HL-60/S4 (cell line): ENCODE measurements around the gene MSTO1.
"Not testable (repeated sequence)": the region's sequence is repeated elsewhere in the genome, so short reads cannot be mapped to it uniquely, and the experiment has no call there.

ENCODE experiments used
- in situ Hi-C: fragments of 300-500 bp; cut with MboI; formaldehyde crosslinking; loops from 2 replicates; pipeline ENCODE4 v1.14.3; 2022; ENCODE audit warnings: low sequenced_read_pairs

The MSTO1 gene

GRCh38 chr1:155609515-155610256, at the start of gene MSTO1:
Gene MSTO1 (plus strand): TSS chr1:155610218. CDS start chr1:155610249, 31 bp downstream.
- in situ Hi-C loops = no loop called here

- in situ Hi-C loops = not testable (repeated sequence)
Measured at GRCh38 chr1:155561779-155562580, 48.0 kb upstream of the MSTO1 start.

GRCh38 chr1:155562581-155563376, 47.2 kb upstream of the MSTO1 start, which contains the start of gene ASH1L:
Gene ASH1L (minus strand): TSS chr1:155562803. CDS start chr1:155521519, 41,284 bp downstream.
- in situ Hi-C loops = no loop called here

DNA sequence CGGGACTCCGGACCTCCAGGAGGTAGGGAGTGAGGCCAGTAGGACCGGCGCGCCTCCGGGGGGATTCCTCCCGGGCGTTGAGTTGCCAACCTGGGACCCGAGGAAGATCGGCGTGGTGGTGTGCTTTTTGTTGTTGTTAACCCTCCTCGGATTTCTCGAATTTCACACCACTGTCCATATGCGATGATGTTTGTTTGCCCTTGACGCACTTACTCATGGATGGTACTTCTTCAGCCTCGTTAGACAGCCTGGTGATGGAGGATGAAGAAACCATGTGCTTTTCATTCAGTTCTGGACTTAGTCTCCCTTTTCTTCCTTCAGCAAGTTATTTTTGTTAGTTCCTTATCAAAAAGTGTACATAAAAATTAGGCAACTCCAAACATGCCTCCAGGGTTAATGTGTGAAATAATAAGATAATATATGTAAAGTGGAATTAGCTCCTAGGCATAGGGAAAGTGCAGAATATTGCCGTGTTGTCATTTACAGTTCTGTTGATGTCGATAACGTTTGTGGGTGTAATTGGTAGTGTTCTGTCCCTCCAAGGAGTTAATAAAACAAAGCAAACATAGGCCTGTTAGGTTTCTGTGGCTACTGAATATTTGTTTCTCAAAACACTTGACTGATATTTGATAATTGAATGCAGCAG, 46.5 kb upstream of the MSTO1 start:
- in situ Hi-C loops = not testable (repeated sequence)

GRCh38 chr1:155569988-155570592, 39.9 kb upstream of the MSTO1 start:
- in situ Hi-C loops = no loop called here

GRCh38 chr1:155570593-155570990, 39.4 kb upstream of the MSTO1 start:
- in situ Hi-C loops = no loop called here

- in situ Hi-C loops = no loop called here
Measured at GRCh38 chr1:155574077-155574476, 35.9 kb upstream of the MSTO1 start.

DNA sequence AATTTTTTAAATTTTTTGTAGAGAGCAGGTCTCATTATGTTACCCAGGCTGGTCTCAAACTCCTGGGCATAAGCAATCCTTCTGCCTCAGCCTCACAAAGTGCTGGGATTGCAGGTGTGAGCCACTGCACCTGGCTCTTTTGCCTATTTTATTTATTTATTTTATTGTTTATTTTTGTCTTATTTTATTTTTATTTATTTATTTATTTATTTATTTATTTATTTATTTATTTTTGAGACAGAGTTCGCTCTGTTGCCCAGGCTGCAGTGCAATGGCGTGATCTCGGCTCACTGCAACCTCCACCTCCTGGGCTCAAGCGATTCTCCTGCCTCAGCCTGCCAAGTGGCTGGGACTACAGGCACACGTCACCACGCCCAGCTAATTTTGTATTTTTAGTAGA, 34.4 kb upstream of the MSTO1 start:
- in situ Hi-C loops = not testable (repeated sequence)

DNA sequence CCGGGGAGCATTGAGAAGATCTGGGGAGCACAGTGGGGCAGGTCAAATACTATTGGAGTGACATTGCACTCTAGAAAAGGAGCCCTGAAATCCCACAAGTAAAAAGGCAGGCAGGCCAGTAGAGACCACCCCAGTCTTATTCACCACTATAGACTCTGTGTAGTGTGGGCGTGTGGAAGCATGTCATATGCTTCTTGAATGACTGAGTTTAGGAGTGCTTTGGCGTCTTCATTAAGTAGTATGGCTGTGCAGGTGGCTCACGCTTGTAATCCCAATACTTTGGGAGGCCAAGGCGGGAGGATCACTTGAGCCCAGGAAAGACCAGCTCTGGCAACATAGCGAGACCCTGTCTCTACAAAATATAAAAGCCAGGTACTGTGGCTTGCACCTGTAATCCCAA, 26.2 kb upstream of the MSTO1 start:
- in situ Hi-C loops = not testable (repeated sequence)

GRCh38 chr1:155589282-155589681, 20.7 kb upstream of the MSTO1 start:
- in situ Hi-C loops = not testable (repeated sequence)

DNA sequence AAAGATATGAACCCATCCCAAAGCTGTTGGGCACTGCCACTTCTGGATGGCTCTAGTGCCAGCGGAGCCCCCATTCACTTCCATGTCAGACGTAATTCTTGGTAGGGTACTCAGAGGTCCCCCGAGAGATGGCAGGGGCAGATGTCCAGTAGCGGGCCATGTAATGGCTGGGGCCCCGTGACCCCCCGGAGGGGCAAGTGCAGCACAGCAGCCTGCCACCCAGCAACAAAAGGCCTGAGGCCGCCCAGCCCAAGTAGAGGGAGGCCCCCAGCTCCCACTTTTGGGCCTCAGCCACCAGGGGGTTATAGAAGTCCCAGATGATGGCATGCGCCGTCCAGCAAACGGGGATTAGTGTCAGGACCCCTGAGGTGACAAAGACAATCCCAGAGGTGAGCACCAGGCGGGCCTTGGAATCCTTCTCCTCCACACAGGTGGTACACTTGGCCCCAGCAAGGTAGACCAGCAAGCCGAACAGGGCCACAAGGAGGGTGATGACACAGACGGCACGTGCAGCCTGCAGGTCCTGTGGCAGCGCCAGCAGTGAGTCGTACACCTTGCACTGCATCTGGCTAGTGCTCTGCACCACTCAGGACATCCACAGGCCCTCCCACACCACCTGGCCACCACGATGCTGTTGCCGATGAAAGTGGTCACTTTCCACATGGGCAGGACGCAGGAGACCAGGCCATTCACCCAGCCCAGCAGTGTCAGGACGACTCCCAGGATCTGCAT, 19.3 kb upstream of the MSTO1 start:
- in situ Hi-C loops = loop anchor here (10.0 kb wide), 1 partner anchor 416 kb away; the partner anchor contains the start of genes KRTCAP2 and TRIM46

GRCh38 chr1:155591770-155592169, 18.2 kb upstream of the MSTO1 start:
- in situ Hi-C loops = loop anchor here (10.0 kb wide), 1 partner anchor 417 kb away; the partner anchor contains the start of genes KRTCAP2 and TRIM46

DNA sequence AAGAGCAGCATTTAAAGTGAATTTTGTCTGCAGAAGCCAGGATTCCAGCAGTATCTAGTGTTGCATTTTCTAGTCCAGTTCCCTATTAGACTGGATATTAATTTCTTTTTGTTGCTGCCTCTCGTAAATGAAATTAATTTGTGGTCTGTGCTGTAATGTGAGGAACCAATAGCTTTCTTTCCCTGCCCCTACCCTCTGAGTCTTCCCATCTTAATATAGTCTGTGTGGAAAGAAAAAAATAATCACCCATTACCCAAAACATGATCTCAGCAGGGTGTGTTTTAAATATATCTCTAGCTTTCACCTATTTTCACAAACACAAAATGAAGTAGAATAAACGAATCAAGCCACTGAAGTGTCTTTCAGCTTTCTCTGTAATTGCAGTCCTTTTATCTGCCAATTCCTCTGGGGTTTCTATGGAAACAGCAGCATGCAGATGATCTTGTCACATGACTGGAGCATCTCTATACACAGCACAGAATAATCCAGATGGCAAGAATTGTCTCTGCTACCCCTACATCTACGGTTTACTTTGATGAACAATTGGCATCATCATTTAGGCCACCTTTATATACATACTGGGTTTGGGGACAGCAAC, 14.0 kb upstream of the MSTO1 start:
- in situ Hi-C loops = loop anchor here (10.0 kb wide), 1 partner anchor 421 kb away; the partner anchor contains the start of genes KRTCAP2 and TRIM46

- in situ Hi-C loops = loop anchor here (10.0 kb wide), 1 partner anchor 422 kb away; the partner anchor contains the start of genes KRTCAP2 and TRIM46
Measured at GRCh38 chr1:155596864-155597263, 13.2 kb upstream of the MSTO1 start.

- in situ Hi-C loops = loop anchor here (10.0 kb wide), 1 partner anchor 424 kb away; the partner anchor contains the start of genes KRTCAP2 and TRIM46
Measured at GRCh38 chr1:155598842-155599331, 11.1 kb upstream of the MSTO1 start.

GRCh38 chr1:155599828-155600572, 10.0 kb upstream of the MSTO1 start:
- in situ Hi-C loops = loop anchor here (10.0 kb wide), 1 partner anchor 425 kb away; the partner anchor contains the start of genes KRTCAP2 and TRIM46

DNA sequence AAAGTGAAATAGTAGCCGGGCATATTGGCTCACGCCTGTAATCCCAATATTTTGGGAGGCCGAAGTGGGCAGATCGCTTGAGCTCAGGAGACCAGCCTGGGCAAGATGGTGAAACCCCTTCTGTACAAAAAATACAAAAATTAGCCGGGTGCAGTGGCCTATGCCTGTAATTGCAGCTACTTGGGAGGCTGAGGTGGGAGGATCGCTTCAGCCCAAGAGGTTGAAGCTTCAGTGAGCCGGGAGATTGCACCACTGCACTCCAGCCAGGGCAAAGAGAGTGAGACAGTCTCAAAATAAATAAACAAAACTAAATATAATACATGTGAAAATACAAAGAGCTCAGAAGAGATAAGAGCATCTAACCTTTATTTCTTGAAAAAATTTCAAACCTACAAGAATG, 2.3 kb upstream of the MSTO1 start:
- in situ Hi-C loops = no loop called here

GRCh38 chr1:155608888-155609225, 1.2 kb upstream of the MSTO1 start:
- in situ Hi-C loops = no loop called here
